ENCODE measurements around the gene DDX10.

The DDX10 gene

DNA sequence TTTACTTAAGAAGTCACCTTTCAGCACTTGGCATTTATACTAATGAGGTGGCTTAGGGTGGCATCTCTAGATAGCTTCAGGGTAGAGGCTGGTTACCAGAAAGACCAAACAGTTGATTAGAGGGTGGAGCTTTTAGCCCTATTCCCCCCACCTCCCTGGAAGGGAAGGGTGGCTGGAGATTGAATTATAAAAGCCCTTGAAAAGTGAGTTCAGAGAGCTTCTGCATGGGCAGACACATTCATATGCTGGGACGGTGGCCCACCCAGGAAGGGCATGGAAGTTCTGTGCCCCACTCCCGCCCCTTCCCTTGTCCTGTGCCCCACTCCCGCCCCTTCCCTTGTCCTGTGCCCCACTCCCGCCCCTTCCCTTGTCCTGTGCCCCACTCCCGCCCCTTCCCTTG is 244.2 kb downstream of the DDX10 start:
- Histone ChIP-seq H3K4me3 (ENCODE audit: low read length in 2 of 2) (no peak overlapping the region), H3K27ac (ENCODE audit: low read depth in 2 of 2, low read length in 2 of 2) (no peak overlapping the region), H3K27me3 (ENCODE audit: control insufficient read depth in 2 of 2, insufficient read depth in 2 of 2, low read length in 2 of 2) (no peaks in the 10 kb centered on the region), H3K9ac (ENCODE audit: low read depth in 1 of 2, low read length in 2 of 2) (no peak overlapping the region), H3K4me1 (ENCODE audit: control insufficient read depth in 2 of 2, insufficient read depth in 2 of 2, low read length in 2 of 2) (no peaks in the 10 kb centered on the region), H3K36me3 (ENCODE audit: control insufficient read depth in 2 of 2, insufficient read depth in 2 of 2, low read length in 2 of 2) (no peaks in the 10 kb centered on the region), H3K9me3 (ENCODE audit: control insufficient read depth in 2 of 2, low read length in 2 of 2) (no peaks in the 10 kb centered on the region)

DNA sequence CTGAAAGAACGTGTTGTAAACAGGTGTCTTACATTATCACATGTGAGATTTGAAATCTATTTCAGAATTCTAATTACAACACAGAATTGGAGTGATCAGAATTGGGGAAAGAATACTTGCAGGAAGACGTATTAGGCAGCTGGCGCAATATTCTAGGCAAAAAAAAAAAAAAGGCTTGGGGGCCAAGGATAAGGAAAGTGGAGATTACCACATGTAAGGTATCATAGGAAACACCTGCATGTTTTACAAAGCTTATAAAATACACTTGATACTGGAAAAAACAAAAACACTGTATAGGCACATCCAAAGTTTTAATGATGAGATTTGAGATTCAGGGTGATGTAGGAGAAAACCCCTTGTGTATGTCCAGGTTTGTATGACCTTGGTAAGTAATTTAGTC is 245.1 kb downstream of the DDX10 start:
- Histone ChIP-seq H3K36me3 (ENCODE audit: control insufficient read depth in 2 of 2, insufficient read depth in 2 of 2, low read length in 2 of 2) (no peaks in the 10 kb centered on the region), H3K4me3 (ENCODE audit: low read length in 2 of 2) (no peak overlapping the region), H3K4me1 (ENCODE audit: control insufficient read depth in 2 of 2, insufficient read depth in 2 of 2, low read length in 2 of 2) (no peaks in the 10 kb centered on the region), H3K27ac (ENCODE audit: low read depth in 2 of 2, low read length in 2 of 2) (no peak overlapping the region), H3K9me3 (ENCODE audit: control insufficient read depth in 2 of 2, low read length in 2 of 2) (no peaks in the 10 kb centered on the region), H3K9ac (ENCODE audit: low read depth in 1 of 2, low read length in 2 of 2) (no peak overlapping the region), H3K27me3 (ENCODE audit: control insufficient read depth in 2 of 2, insufficient read depth in 2 of 2, low read length in 2 of 2) (no peaks in the 10 kb centered on the region)

- no peaks in the 10 kb centered on the region for H3K36me3 ChIP-seq (ENCODE audit: control insufficient read depth in 2 of 2, insufficient read depth in 2 of 2, low read length in 2 of 2)
- H3K4me3 ChIP-seq (ENCODE audit: low read length in 2 of 2) = no peak overlapping the region
- no peaks in the 10 kb centered on the region for H3K9me3 ChIP-seq (ENCODE audit: control insufficient read depth in 2 of 2, low read length in 2 of 2)
- H3K27me3 ChIP-seq (ENCODE audit: control insufficient read depth in 2 of 2, insufficient read depth in 2 of 2, low read length in 2 of 2) = no peaks in the 10 kb centered on the region
- H3K4me1 ChIP-seq (ENCODE audit: control insufficient read depth in 2 of 2, insufficient read depth in 2 of 2, low read length in 2 of 2) = no peaks in the 10 kb centered on the region
- no peak overlapping the region for H3K9ac ChIP-seq (ENCODE audit: low read depth in 1 of 2, low read length in 2 of 2)
- no peak overlapping the region for H3K27ac ChIP-seq (ENCODE audit: low read depth in 2 of 2, low read length in 2 of 2)
These were observed 247.7 kb downstream of the DDX10 start for GRCh38 chr11:108912581-108912980.

GRCh38 chr11:108913204-108913603 is 248.3 kb downstream of the DDX10 start:
- Histone ChIP-seq H3K27ac (ENCODE audit: low read depth in 2 of 2, low read length in 2 of 2) (no peak overlapping the region), H3K4me1 (ENCODE audit: control insufficient read depth in 2 of 2, insufficient read depth in 2 of 2, low read length in 2 of 2) (no peaks in the 10 kb centered on the region), H3K36me3 (ENCODE audit: control insufficient read depth in 2 of 2, insufficient read depth in 2 of 2, low read length in 2 of 2) (no peaks in the 10 kb centered on the region), H3K4me3 (ENCODE audit: low read length in 2 of 2) (no peak overlapping the region), H3K9me3 (ENCODE audit: control insufficient read depth in 2 of 2, low read length in 2 of 2) (no peaks in the 10 kb centered on the region), H3K9ac (ENCODE audit: low read depth in 1 of 2, low read length in 2 of 2) (no peak overlapping the region), H3K27me3 (ENCODE audit: control insufficient read depth in 2 of 2, insufficient read depth in 2 of 2, low read length in 2 of 2) (no peaks in the 10 kb centered on the region)

DNA sequence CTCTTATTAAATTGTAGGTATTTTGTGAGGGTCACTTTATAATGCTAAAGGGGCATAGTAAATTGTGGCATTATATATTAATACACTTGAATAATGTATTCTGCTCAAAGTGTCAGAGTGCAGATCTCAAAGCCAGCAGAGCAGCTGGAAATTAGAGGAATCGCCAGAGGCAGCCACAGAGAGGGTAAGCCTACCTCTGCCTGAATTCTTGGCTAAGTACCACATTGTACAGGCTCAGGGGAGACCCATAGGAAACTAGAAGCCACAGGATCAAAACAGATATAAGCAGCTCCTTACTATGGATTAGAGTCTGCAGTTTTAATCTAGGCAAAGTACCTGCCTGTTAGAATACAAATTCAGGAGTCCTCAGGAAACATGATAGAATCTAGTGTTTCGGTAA is 249.3 kb downstream of the DDX10 start:
- no peaks in the 10 kb centered on the region for H3K9me3 ChIP-seq (ENCODE audit: control insufficient read depth in 2 of 2, low read length in 2 of 2)
- H3K4me3 ChIP-seq (ENCODE audit: low read length in 2 of 2) = no peak overlapping the region
- no peak overlapping the region for H3K27ac ChIP-seq (ENCODE audit: low read depth in 2 of 2, low read length in 2 of 2)
- no peaks in the 10 kb centered on the region for H3K27me3 ChIP-seq (ENCODE audit: control insufficient read depth in 2 of 2, insufficient read depth in 2 of 2, low read length in 2 of 2)
- no peak overlapping the region for H3K9ac ChIP-seq (ENCODE audit: low read depth in 1 of 2, low read length in 2 of 2)
- no peaks in the 10 kb centered on the region for H3K36me3 ChIP-seq (ENCODE audit: control insufficient read depth in 2 of 2, insufficient read depth in 2 of 2, low read length in 2 of 2)
- H3K4me1 ChIP-seq (ENCODE audit: control insufficient read depth in 2 of 2, insufficient read depth in 2 of 2, low read length in 2 of 2) = no peaks in the 10 kb centered on the region

DNA sequence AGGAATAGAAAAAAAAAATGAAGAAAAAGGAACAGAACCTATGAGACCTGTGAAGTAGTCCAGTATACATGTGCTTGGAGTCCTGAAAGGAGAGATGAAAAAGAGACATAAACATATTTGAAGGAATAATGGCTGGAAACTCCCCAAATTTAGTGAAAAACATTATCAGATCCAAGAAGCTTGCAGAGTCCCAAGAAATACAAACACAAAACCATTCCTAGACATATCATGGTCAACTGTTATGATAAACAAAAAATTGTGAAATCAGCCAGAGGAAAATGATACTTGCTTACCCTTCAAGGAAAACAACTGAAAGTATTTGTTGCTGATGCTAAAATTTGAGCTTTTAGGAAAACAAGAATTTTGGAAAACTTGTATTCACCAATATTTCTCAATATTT is 250.1 kb downstream of the DDX10 start:
- H3K4me1 ChIP-seq (ENCODE audit: control insufficient read depth in 2 of 2, insufficient read depth in 2 of 2, low read length in 2 of 2) = no peaks in the 10 kb centered on the region
- H3K27me3 ChIP-seq (ENCODE audit: control insufficient read depth in 2 of 2, insufficient read depth in 2 of 2, low read length in 2 of 2) = no peaks in the 10 kb centered on the region
- H3K9ac ChIP-seq (ENCODE audit: low read depth in 1 of 2, low read length in 2 of 2) = no peak overlapping the region
- H3K4me3 ChIP-seq (ENCODE audit: low read length in 2 of 2) = no peak overlapping the region
- no peaks in the 10 kb centered on the region for H3K9me3 ChIP-seq (ENCODE audit: control insufficient read depth in 2 of 2, low read length in 2 of 2)
- no peaks in the 10 kb centered on the region for H3K36me3 ChIP-seq (ENCODE audit: control insufficient read depth in 2 of 2, insufficient read depth in 2 of 2, low read length in 2 of 2)
- H3K27ac ChIP-seq (ENCODE audit: low read depth in 2 of 2, low read length in 2 of 2) = no peak overlapping the region

DNA sequence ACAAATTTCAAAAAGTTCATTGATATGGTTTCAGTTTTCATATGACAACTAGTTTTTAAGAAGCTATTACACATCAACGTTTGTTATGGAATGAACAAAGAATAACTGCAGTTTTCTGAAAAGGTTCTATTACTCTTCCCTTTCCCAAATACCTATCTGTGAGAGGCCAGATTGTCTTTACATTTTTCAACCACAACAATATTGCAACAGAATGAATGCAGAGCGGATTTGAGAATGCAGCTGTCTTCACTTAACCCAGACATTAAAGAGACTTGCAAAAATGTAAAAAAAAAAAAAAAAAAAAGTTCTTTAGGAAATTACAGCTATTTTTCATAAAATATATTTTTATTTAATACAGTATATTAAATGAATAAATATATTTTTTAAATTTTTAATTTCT is 250.8 kb downstream of the DDX10 start:
- Histone ChIP-seq H3K4me3 (ENCODE audit: low read length in 2 of 2) (no peak overlapping the region), H3K27me3 (ENCODE audit: control insufficient read depth in 2 of 2, insufficient read depth in 2 of 2, low read length in 2 of 2) (no peaks in the 10 kb centered on the region), H3K9ac (ENCODE audit: low read depth in 1 of 2, low read length in 2 of 2) (no peak overlapping the region), H3K36me3 (ENCODE audit: control insufficient read depth in 2 of 2, insufficient read depth in 2 of 2, low read length in 2 of 2) (no peaks in the 10 kb centered on the region), H3K27ac (ENCODE audit: low read depth in 2 of 2, low read length in 2 of 2) (no peak overlapping the region), H3K9me3 (ENCODE audit: control insufficient read depth in 2 of 2, low read length in 2 of 2) (no peaks in the 10 kb centered on the region), H3K4me1 (ENCODE audit: control insufficient read depth in 2 of 2, insufficient read depth in 2 of 2, low read length in 2 of 2) (no peaks in the 10 kb centered on the region)

DNA sequence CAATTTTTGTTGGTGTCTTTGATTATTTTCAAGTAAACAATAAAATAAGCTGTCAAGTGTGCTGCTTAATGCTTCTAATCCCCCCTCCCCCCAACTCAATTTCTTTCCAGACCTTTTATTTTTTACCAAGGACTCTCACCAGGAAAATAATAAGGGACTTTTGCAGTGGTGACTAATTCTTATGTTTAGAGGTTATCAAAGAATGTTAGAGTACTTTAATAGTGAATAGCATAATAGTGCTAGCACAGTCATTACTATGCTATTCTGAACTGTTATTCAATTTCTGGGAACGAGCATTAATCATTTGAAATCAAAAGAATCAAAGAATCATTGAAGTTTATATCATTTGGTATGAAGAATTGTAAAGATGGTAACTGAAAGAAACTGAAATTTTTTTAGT is 251.4 kb downstream of the DDX10 start:
- H3K27ac ChIP-seq (ENCODE audit: low read depth in 2 of 2, low read length in 2 of 2) = no peak overlapping the region
- no peaks in the 10 kb centered on the region for H3K4me1 ChIP-seq (ENCODE audit: control insufficient read depth in 2 of 2, insufficient read depth in 2 of 2, low read length in 2 of 2)
- H3K9ac ChIP-seq (ENCODE audit: low read depth in 1 of 2, low read length in 2 of 2) = no peak overlapping the region
- no peaks in the 10 kb centered on the region for H3K9me3 ChIP-seq (ENCODE audit: control insufficient read depth in 2 of 2, low read length in 2 of 2)
- H3K27me3 ChIP-seq (ENCODE audit: control insufficient read depth in 2 of 2, insufficient read depth in 2 of 2, low read length in 2 of 2) = no peaks in the 10 kb centered on the region
- no peak overlapping the region for H3K4me3 ChIP-seq (ENCODE audit: low read length in 2 of 2)
- H3K36me3 ChIP-seq (ENCODE audit: control insufficient read depth in 2 of 2, insufficient read depth in 2 of 2, low read length in 2 of 2) = no peaks in the 10 kb centered on the region

GRCh38 chr11:108916935-108917334 is 252.1 kb downstream of the DDX10 start:
- H3K27me3 ChIP-seq (ENCODE audit: control insufficient read depth in 2 of 2, insufficient read depth in 2 of 2, low read length in 2 of 2) = no peaks in the 10 kb centered on the region
- no peak overlapping the region for H3K27ac ChIP-seq (ENCODE audit: low read depth in 2 of 2, low read length in 2 of 2)
- no peak overlapping the region for H3K9ac ChIP-seq (ENCODE audit: low read depth in 1 of 2, low read length in 2 of 2)
- no peak overlapping the region for H3K4me3 ChIP-seq (ENCODE audit: low read length in 2 of 2)
- H3K4me1 ChIP-seq (ENCODE audit: control insufficient read depth in 2 of 2, insufficient read depth in 2 of 2, low read length in 2 of 2) = no peaks in the 10 kb centered on the region
- H3K9me3 ChIP-seq (ENCODE audit: control insufficient read depth in 2 of 2, low read length in 2 of 2) = no peaks in the 10 kb centered on the region
- H3K36me3 ChIP-seq (ENCODE audit: control insufficient read depth in 2 of 2, insufficient read depth in 2 of 2, low read length in 2 of 2) = no peaks in the 10 kb centered on the region

DNA sequence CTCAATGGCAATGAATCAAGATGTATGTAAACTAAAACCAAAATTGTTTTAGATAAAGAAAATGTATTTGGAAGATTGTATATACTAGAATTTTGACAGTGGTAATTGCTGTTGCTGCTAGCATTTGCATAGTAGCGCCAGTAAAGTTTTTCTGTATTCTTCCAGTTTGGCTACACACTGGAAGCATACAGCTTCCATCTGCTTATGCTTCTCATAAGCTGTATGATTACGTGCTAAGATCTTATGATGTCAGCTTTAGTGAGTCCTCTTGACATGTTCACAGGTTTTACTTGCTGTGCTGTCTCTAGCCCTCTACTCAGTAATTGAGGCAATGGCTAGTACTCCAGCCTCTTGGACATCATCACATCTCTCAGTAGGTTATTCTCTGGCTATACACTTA is 256.3 kb downstream of the DDX10 start:
- Histone ChIP-seq H3K9me3 (ENCODE audit: control insufficient read depth in 2 of 2, low read length in 2 of 2) (no peaks in the 10 kb centered on the region), H3K4me3 (ENCODE audit: low read length in 2 of 2) (no peak overlapping the region), H3K9ac (ENCODE audit: low read depth in 1 of 2, low read length in 2 of 2) (no peak overlapping the region), H3K27ac (ENCODE audit: low read depth in 2 of 2, low read length in 2 of 2) (no peak overlapping the region), H3K27me3 (ENCODE audit: control insufficient read depth in 2 of 2, insufficient read depth in 2 of 2, low read length in 2 of 2) (no peaks in the 10 kb centered on the region), H3K36me3 (ENCODE audit: control insufficient read depth in 2 of 2, insufficient read depth in 2 of 2, low read length in 2 of 2) (no peaks in the 10 kb centered on the region), H3K4me1 (ENCODE audit: control insufficient read depth in 2 of 2, insufficient read depth in 2 of 2, low read length in 2 of 2) (no peaks in the 10 kb centered on the region)

DNA sequence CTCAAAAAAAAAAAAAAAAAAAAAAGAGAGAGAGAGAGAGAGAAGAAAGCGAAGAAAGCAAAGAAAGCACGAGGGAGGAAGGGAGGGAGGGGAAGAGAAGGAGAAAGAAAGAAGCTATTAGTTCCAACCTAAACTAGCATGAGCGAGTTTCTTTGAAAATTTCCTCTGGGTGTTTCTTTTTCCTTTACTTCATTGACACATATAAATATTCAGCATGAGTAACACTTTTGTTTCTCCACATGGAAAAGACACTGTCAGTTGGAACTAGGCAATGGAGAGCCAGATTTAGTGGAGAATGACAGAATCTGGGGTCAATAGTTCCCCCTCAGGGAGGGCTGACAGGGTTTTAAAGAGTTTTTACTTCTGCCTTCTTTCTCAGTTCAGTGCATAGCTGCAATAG is 257.4 kb downstream of the DDX10 start:
- Histone ChIP-seq H3K27me3 (ENCODE audit: control insufficient read depth in 2 of 2, insufficient read depth in 2 of 2, low read length in 2 of 2) (no peaks in the 10 kb centered on the region), H3K36me3 (ENCODE audit: control insufficient read depth in 2 of 2, insufficient read depth in 2 of 2, low read length in 2 of 2) (no peaks in the 10 kb centered on the region), H3K4me3 (ENCODE audit: low read length in 2 of 2) (no peak overlapping the region), H3K9ac (ENCODE audit: low read depth in 1 of 2, low read length in 2 of 2) (no peak overlapping the region), H3K27ac (ENCODE audit: low read depth in 2 of 2, low read length in 2 of 2) (no peak overlapping the region), H3K9me3 (ENCODE audit: control insufficient read depth in 2 of 2, low read length in 2 of 2) (no peaks in the 10 kb centered on the region), H3K4me1 (ENCODE audit: control insufficient read depth in 2 of 2, insufficient read depth in 2 of 2, low read length in 2 of 2) (no peaks in the 10 kb centered on the region)

Measured in mucosa of rectum (tissue), 2 donors.